Epithelial cell of proximal tubule (primary cell): ENCODE results near the gene MTERF1. TPM values are rescaled to one million over a fixed set of nuclear protein-coding genes. Genes with fewer than 3 reads are reported as not detected.

Experiments
- DNase-seq: peaks from one replicate; pipeline ENCODE4 v3.0.0-alpha.2; 2011; ENCODE audit warnings: low read depth
- H3K4me3 ChIP-seq: 2 replicates; pipeline ENCODE4 v1.5.1; 2011; ENCODE audit warnings: low read depth, mild to moderate bottlenecking, low read length
- total RNA-seq: library from RNA; depleted of rRNA; stranded (reverse); fragments of >200 nt; gene quantifications from 2 replicates; pipeline ENCODE4 v1.2.3, GENCODE V29; 2015
- TF ChIP-seq, protein P1 (sequence below): conservative IDR thresholded peaks from 2 replicates; pipeline ENCODE4 v1.5.1; 2012; ENCODE audit warnings: low read depth, mild to moderate bottlenecking, low read length

The MTERF1 gene
- total RNA-seq, 1 donor from 2014 or later = 5.7 TPM

DNA sequence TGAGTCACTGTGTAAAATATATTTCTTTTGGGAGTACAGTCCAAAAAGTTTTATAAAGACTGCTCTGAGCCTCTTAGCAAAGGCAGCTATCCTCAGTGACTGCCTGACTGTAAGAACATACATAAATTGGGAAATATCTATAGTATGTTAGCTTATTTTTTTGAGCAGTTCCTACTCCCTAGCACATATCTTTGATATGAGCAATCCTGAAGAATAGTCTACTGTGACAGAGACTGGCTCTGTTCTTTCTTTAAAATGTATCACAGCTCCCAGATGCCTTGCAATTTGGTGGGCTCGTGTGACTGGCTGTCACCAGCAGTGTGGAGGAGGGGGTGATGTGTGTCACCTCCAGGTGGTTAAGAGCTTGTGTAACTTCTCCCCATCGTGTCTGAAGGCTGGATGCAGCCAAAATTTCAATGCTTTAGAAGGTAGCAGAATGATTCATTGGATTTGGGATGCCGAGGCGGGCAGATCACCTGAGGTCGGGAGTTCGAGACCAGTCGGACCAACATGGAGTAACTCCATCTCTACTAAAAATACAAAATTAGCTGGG lies 47.9 kb downstream of the MTERF1 start:
- TF ChIP-seq, protein P1, sequence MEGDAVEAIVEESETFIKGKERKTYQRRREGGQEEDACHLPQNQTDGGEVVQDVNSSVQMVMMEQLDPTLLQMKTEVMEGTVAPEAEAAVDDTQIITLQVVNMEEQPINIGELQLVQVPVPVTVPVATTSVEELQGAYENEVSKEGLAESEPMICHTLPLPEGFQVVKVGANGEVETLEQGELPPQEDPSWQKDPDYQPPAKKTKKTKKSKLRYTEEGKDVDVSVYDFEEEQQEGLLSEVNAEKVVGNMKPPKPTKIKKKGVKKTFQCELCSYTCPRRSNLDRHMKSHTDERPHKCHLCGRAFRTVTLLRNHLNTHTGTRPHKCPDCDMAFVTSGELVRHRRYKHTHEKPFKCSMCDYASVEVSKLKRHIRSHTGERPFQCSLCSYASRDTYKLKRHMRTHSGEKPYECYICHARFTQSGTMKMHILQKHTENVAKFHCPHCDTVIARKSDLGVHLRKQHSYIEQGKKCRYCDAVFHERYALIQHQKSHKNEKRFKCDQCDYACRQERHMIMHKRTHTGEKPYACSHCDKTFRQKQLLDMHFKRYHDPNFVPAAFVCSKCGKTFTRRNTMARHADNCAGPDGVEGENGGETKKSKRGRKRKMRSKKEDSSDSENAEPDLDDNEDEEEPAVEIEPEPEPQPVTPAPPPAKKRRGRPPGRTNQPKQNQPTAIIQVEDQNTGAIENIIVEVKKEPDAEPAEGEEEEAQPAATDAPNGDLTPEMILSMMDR = no peak
- no peak for DNase-seq
- H3K4me3 ChIP-seq = no peak overlapping the region

DNA sequence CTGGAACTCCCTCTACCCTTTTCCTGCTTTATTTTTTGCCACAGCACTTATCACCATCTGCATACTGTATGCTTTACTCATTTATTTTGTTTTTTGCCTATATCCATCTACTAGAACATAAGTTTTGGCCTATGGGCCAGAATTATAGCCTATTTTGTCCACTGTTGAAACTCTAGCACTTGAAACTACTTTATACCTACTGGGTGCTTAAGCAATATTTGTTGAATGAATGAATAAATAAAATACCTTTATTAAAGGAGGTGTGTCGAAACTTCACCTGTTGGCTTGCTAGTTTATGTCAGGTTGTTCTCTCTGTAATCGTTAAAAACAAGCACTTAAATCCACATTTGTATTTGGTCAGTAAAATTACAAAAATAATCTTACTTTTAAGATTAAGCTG lies 53.3 kb downstream of the MTERF1 start:
- TF ChIP-seq, protein P1 = no peak
- no peak for DNase-seq
- no peak overlapping the region for H3K4me3 ChIP-seq

DNA sequence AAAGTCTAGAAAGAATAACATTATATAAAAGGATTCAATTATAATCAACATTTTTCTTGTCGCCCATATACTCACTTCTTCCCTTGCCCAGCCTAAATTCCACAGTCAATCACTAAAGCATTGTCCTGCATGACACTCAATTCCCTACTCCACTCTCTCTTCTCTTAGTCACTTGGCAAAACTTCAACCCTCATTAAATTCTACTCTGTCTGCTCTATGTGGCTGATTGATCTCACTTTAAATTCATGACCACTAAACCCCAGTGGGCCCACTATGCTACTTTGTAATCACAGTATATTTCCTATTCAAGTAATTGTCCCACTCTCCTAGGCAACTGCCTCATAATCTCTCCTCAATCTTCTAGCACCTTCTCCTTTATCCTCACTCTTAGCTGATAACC lies 54.1 kb downstream of the MTERF1 start:
- no peak overlapping the region for H3K4me3 ChIP-seq
- TF ChIP-seq, protein P1 = no peak
- DNase-seq = peak; percentile 1

DNA sequence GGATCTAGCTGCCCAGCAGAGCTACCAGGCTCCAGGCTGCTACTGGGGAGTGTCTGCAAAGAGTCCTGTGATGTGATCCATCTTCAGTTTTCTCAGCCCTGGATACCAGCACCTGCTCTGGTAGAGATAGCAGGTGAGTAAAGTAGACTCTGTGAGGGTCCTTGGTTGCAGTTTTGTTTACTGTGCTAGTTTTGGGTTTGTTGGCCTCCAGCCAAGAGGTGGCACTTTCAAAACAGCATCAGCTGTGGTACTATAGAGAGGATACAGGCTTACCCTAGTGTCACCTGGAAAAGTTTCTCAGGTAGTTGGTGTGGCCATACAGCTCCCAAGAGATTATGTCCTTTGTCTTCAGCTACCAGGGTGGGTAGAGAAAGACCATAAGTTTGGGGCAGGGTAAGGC lies 56.3 kb downstream of the MTERF1 start:
- no peak overlapping the region for H3K4me3 ChIP-seq
- TF ChIP-seq, protein P1 = no peak
- DNase-seq = no peak

Other genes starting within 250 kb of the MTERF1 start
- gene AKAP9, start 60.2 kb upstream of the MTERF1 start, total RNA-seq = 12.2 and 19.6 TPM in 2 replicates